Kidney glomerular epithelial cell (primary cell): ENCODE data around the gene FFAR3.
"Not testable (repeated sequence)": the region's sequence is repeated elsewhere in the genome, so short reads cannot be mapped to it uniquely, and the experiment has no call there.

ENCODE experiments used
- DNase-seq: peaks from one replicate; lab custom pipeline; 2025; lab: John Stamatoyannopoulos, UW

The FFAR3 gene

DNA sequence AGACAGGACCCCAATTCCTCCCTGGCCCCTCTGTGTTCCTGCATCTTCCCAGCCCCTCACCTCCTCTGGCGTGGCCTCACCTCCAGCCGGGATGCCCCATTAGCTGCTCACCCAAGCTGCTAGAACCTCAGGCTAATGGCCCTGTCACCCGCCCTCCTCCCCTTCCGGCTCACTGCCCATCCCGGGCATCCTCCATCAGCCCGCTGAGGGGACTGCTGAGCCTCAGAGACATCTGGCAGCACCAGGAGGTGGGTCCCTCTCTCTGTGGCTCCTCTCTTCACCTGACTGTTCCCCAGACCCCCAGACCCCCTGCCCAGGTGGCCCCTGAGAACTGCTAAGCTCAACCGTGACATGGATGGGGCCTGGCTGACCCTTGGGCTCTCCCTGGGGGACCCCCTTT is 7.7 kb upstream of the FFAR3 start:
- no peak for DNase-seq

DNA sequence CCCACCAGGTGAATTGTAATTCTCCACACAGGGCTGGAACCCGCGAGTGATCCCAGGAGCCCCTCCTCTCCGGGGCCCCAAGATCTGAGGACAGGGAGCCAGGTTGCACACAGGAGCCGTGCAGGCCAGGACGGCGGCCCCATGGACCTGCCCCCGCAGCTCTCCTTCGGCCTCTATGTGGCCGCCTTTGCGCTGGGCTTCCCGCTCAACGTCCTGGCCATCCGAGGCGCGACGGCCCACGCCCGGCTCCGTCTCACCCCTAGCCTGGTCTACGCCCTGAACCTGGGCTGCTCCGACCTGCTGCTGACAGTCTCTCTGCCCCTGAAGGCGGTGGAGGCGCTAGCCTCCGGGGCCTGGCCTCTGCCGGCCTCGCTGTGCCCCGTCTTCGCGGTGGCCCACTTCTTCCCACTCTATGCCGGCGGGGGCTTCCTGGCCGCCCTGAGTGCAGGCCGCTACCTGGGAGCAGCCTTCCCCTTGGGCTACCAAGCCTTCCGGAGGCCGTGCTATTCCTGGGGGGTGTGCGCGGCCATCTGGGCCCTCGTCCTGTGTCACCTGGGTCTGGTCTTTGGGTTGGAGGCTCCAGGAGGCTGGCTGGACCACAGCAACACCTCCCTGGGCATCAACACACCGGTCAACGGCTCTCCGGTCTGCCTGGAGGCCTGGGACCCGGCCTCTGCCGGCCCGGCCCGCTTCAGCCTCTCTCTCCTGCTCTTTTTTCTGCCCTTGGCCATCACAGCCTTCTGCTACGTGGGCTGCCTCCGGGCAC is 6.7 kb upstream of the FFAR3 start:
- DNase-seq = no peak

DNA sequence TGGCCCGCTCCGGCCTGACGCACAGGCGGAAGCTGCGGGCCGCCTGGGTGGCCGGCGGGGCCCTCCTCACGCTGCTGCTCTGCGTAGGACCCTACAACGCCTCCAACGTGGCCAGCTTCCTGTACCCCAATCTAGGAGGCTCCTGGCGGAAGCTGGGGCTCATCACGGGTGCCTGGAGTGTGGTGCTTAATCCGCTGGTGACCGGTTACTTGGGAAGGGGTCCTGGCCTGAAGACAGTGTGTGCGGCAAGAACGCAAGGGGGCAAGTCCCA is 6.1 kb upstream of the FFAR3 start:
- DNase-seq = no peak

DNA sequence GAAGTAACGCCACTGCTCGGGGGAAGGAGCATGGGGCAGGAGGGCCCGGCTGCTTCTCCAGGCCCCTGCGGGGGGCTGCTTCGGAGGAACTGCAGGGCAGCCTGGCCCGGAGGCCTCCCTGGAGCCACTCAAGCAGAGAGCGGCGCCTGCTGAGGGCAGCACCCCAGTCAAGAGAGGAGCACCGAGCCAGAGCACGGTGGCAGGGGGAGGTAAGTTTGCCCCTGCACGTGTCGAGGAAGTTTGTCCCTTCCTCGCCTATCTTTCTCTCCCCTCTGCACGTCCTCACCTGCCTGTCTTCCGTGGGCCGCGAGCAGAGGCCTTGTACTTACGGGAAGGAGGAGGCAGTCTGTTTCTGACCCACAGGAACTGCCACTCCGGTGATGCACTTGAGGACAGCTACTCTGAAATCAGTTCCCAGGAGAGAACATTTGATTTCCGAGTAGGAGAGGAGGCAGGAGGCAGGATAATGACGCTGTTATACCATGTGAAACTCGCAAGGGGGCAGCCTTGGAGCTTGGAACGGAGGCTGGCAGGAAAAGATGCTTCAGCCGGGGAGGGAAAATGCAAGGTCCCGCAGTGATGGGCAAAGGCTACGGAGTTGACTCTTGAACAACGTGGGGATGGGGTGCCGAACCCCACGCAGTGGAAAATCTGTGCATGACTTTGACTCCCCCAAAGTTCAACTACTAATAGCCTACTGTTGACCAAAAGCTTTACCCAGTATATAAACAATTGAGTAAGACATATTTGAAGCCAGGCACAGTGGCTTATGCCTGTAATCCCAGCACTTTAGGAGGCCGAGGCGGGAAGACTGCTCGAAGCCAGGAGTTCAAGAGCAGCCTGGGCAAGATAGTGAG is 5.6 kb upstream of the FFAR3 start:
- DNase-seq = peak; percentile 44

DNA sequence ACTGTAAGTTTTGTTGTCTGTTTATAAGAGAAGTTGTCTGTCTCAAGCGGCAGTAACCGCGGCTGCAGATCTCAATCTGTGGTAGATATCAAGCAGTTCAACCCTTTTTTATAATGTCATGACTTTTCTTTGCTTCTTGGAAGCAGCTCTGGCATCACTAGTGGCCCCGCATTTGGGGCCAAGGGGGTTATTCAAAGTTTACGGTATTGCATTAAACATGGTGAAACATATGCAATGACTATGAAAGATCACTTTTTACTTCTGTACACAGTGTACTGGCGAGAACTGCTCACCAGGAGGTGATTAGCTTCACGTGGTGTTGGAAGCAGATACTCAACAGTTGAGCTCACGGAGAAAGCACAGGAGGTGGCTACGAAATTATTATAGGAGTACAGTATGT is 4.6 kb upstream of the FFAR3 start:
- DNase-seq = no peak

DNA sequence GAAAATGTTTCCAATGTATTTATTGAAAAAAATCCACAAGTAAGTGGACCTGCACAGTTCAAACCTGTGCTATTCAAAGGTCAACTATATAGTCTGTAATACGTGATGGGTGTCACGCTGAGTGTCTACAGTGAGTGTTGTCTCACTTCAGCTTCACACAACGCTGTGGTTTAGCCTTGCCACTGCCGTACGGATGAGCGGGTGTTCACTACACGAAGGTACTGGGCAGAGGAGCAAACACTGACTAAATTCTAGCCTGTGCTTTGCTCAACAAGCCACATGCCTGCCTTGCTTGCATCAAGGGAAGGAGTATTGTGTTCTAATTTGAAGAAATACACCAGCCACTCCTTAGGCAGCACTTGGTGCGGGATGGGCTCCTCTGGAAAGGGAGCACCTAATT is 3.4 kb upstream of the FFAR3 start:
- no peak for DNase-seq

DNA sequence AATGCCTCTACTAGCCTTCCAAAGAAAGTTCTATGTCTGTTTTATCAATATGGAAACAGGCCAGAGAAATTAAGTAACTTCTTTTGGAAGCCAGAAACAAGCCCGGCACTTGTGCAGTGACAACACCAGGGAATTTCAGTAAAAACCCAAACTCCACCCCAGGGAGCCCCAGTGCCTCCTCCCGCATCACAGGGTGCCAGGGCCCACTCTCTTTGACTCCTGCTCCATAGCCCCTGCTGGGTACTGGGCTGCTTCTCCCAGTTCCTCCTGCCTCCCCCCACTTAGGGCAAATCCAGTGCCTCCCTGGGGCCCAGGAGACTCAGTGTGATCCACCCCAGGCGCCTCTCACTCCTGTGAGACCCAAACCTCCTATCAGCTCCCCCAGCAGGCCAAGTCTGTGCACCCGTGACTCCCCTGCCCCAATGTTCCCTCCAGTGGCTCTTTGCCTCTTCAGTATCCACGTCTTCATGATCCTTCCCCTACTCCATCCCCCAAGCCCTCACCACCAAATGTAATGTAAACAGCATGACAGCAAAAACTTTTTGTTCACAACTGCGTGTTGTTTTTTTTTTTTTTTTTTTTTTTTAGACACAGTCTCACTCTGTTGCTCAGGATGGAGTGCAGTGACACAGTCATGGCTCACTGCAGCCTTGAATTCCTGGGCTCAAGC is 2.3 kb upstream of the FFAR3 start:
- DNase-seq = no peak

DNA sequence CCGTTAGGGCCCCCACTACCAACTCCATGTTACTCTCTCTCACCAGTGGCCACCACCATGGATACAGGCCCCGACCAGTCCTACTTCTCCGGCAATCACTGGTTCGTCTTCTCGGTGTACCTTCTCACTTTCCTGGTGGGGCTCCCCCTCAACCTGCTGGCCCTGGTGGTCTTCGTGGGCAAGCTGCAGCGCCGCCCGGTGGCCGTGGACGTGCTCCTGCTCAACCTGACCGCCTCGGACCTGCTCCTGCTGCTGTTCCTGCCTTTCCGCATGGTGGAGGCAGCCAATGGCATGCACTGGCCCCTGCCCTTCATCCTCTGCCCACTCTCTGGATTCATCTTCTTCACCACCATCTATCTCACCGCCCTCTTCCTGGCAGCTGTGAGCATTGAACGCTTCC is 574 bp downstream of the FFAR3 start:
- not testable (repeated sequence) for DNase-seq

DNA sequence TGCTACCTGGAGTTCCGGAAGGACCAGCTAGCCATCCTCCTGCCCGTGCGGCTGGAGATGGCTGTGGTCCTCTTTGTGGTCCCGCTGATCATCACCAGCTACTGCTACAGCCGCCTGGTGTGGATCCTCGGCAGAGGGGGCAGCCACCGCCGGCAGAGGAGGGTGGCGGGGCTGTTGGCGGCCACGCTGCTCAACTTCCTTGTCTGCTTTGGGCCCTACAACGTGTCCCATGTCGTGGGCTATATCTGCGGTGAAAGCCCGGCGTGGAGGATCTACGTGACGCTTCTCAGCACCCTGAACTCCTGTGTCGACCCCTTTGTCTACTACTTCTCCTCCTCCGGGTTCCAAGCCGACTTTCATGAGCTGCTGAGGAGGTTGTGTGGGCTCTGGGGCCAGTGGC is 1.1 kb downstream of the FFAR3 start:
- not testable (repeated sequence) for DNase-seq

DNA sequence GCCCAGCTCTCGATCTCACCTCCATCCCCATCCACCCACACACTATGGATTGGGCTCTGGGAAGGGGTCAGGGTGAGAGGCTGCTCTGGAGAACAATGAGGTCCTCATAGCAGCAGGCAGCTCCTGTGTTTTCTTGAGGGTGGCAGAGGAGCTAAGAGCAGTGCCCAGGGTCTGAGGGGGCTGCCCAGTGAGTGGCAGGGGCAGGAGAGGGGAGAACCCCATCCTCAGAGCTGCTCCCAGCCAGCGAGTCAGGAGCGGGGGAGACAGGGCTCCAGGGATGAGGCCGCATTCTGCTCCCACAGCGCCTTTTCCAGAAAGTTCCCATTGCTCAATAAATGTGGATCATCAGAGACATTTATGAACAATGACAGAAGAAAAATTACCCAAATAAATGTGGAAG is 1.8 kb downstream of the FFAR3 start:
- not testable (repeated sequence) for DNase-seq

DNA sequence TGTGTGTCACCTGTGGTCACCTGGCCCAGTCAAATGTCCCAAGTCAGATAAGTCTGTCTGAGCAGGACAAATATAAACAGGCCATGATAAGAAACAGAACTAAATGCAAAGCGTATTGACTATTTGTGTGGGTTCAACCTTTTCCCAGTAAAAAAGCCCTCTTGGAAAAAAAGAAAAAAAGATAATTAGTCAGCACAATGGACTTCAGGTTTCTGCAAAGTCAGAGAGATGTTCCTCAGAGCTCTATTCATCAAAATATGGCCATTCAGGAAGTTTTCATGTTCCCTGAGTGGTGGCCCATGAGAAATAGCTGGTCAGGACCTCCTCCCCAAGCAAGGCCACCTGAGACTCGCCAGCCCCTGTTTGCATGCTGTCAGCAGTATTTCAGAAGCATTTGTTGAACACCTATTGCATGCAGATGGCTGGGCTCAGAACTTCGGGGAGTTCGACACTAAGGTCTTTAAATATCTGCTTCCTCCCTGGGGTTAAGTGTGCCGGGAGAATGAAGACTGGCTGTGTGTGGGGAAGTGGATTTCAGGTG is 2.7 kb downstream of the FFAR3 start:
- no peak for DNase-seq

DNA sequence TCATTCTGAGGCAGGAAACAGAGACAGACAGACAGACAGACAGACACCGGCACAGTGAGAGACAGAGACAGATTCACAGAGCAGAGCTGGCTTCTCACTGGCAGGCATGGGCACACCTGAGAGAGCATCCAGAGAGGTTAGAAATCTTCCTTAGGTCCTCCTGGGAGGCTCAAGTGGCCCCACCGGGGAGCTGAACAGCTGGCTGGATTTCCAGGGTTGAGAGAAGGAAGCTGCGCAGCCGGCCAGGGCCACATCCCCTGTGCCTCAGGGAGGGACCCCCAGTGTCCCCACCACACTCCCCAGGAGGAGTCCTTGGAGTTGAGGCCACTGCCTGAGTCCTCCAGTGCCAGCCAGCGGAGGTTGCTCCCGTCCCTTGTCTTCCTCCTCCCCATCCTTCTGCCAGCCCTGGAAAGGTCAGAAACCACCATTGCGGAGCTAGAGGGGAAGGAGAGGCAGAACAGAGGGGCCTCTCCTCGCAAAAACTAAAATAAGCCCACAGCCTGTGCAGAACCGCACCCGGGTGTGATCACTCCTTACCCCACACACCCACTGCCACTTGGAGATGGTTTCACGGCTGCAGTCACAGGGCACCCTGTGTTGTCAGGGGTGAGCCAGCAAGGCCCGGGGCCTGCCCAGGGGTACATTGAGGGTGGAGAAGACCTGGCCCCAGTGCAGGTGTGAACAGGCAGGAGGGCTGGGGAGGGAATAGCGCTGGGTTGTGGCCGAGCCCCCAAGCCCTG is 4.2 kb downstream of the FFAR3 start:
- DNase-seq = no peak

DNA sequence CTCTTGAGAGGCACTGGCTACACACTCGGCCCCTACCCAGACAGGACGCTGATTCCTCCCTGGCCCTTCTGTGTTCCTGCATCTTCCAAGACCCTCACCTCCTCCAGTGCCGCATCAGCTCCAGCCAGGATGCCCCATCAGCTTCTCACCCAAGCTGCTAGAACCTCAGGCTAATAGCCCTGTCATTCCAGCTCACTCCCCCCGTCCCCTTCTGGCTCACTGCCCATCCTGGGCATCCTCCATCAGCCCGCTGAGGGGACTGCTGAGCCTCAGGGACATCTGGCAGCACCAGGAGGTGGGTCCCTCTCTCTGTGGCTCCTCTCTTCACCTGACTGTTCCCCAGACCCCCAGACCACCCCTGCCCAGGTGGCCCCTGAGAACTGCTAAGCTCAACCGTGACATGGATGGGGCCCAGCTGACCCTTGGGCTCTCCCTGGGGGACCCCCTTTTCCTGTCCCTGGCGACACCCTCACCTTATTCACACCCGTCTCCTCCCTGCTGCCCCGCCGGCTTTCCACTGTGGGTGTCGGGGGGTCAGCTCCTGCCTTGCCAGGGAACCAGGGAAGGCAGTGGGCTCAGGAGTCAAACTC is 4.8 kb downstream of the FFAR3 start:
- DNase-seq = no peak

DNA sequence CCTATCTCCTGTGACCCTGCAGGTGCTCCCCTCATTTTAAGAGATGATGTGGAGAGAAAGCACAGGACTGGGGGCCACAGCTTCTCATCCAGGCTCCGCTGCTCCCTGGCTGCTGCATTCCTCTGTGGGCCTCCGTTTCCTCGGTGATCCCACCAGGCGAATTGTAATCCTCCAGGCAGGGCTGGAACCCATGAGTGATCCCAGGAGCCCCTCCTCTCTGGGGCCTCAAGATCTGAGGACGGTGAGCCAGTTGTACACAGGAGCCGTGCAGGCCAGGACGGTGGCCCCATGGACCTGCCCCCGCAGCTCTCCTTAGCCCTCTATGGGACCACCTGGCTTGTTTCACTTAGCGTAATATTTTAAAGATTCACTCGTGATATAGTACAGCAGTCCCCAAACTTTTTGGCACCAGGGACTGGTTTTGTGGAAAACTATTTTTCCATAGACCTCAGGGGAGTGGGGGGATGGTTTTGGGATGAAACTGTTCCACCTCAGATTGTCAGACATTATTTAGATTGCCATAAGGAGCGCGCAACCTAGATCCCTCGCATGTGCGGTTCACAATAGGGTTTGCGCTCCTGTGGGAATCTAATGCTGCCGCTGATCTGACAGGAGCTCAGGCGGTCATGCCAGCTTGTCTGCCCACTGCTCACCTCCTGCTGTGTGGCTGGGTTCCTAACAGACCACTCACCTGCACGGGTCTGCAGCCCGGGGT is 5.6 kb downstream of the FFAR3 start:
- DNase-seq = no peak

DNA sequence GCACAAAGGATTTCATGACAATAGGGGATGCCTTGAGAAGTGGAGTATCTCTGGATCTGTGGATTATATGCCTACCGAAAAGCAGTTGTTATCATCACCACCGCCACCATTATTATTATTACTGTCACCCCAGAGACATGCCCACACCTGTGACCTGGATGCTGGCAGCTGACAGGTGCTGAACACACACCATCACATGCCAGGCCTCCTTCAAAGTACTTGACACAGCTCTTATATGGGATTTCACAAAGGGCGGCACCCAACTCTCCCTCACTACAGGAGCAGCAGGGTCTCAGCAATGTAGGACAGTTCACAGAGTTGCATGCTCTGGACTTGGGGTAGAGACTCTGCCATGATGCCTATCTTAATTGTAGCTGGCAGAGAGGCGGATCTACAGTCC is 7.0 kb downstream of the FFAR3 start:
- no peak for DNase-seq

DNA sequence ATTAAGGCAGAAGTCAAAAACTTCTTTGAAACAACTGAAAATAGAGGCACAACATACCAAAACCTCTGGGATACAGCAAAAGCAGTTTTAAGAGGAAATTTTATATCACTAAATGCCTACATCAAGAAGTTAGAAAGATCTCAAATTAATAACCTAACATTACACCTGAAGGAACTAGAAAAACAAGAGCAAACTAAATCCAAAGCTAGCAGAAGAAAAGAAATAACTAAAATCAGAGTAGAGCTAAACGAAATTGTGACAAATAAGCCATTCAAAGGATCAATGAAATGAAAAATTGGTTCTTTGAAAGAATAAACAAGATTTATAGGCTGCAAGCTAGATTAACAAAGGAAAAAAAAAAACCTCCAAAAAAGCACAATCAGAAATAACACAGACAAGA is 10.1 kb downstream of the FFAR3 start:
- DNase-seq = no peak

DNA sequence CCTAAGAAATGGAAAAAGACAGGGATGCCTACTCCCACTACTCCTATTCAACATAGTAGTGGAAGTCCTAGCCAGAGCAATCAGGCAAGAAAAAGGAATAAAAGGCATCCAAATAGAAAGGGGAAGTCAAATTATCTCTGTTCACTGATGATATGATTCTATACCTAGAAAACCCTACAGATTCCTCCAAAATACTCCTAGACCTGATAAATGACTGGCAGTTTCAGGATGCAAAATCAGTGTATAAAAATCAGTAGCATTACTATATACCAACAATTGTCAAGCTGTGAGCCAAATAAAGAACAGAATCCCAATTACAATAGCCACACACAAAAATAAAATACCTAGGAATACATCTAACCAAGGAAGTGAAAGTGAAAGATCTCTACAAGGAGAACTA is 11.3 kb downstream of the FFAR3 start:
- DNase-seq = no peak

DNA sequence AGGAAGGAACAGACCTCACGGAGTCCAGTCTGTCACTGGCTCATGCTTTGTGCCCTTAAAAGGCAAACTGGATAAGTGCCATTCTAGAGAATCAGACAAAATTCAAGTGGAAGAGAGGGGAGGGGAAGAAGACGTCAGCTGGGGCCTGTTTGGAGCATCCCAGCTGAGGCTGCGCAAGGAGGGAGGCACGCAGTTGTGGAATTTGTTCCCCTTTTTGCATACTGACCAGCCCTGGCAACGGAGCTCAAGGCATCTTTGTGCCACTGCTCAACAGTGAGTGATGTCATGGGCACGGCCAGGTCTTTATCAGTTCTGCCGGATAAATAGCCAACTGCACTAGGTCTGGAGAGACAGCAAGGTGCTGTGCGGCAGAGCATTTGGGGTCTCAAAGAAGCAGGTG is 12.5 kb downstream of the FFAR3 start, which contains the start of gene GPR42:
Gene GPR42, plus strand, starts transcription at position 347 of the 400 bp plus-strand sequence. CDS start 292 bp downstream, outside the sequence.
- no peak for DNase-seq

DNA sequence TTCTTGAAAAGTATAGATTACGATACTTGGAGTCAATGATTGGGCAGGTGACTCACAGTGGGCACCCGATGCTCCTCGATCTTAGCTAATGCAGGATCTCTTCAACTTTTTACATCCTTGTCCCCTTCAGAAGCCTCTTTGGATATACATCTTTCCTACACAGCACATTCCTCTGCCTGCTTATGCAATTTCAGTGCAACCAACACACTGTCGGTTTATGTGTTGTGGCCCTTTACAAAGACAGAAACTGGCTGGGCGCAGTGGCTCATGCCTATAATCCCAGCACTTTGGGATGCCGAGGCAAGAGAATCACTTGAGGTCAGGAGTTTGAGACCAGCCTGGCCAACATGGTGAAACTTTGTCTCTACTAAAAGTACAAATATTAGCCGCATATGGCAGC is 15.2 kb downstream of the FFAR3 start:
- DNase-seq = no peak

DNA sequence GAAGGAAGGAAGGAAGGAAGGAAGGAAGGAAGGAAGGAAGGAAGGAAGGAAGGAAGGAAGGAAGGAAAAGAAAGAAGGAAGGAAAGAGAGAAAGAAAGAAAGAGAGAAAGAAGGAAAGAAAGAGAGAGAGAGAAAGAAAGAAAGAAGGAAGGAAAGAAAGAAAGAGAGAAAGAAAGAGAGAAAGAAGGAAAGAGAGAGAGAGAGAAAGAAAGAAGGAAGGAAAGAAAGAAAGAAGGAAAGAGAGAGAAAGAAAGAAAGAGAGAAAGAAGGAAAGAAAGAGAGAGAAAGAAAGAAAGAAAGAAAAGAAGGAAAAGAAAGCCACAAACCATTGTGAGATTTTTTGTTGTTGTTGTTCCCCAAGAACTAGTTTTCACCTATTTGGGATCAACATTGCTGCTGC is 15.8 kb downstream of the FFAR3 start:
- not testable (repeated sequence) for DNase-seq
